HG02588 (cell line): ENCODE results near the gene PTPRM.

Source experiments
- ATAC-seq: cut with Tn5 transposase; IDR thresholded peaks from one replicate; pipeline ENCODE4 v1.9.1; 2021; ENCODE audit warnings: mild to moderate bottlenecking, moderate library complexity; ENCODE audit not compliant: unreplicated experiment

Gene PTPRM

GRCh38 chr18:8333961-8334360, 766.8 kb downstream of the PTPRM start:
- ATAC-seq: no peak

GRCh38 chr18:8337211-8337610, 770.1 kb downstream of the PTPRM start:
- ATAC-seq: no peak

DNA sequence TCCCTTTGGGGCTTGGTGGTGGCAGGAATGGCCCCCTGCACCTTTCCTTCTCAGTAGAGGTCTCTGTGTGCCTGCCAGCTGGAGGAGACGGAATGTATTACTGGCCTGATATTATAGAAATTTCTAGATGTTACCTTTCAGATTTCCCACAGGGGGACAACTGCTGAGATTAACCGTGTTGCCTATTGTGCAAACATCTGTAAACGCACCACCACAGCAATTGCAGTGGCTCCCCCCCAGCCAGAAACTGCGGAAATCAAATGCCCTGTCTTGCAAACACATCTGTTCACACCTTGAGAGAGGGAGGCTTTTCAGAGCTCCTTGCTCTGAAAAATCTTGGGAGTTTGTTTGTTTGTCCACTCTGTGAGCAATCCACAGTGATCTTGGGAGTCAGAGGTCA, 772.1 kb downstream of the PTPRM start:
- no peak for ATAC-seq

GRCh38 chr18:8339952-8340351, 772.8 kb downstream of the PTPRM start:
- no peak for ATAC-seq

GRCh38 chr18:8341481-8342230, 774.5 kb downstream of the PTPRM start:
- no peak for ATAC-seq

- ATAC-seq: no peak
Measured at GRCh38 chr18:8348051-8348720, 781.1 kb downstream of the PTPRM start.

GRCh38 chr18:8349608-8350323, 782.6 kb downstream of the PTPRM start:
- no peak for ATAC-seq

GRCh38 chr18:8350628-8351027, 783.5 kb downstream of the PTPRM start:
- no peak for ATAC-seq

DNA sequence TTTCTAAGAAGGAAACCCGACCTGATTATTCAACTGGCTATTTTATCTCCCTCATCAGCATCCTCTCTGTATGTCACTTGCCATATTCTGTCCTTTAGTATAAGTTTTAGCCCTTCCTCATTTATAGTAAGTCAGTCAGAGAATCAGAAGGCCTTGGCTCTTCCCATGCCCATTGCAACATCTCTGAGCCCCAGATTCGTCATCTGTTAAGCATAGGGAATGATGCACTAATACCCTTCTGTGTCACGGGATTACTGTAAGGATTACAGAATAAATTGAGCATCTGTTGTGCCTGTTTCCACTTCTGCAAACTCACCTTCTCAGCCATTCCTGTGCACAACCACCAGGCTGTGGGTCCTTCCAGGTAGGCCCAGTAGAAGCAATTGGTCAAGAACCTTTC, 784.0 kb downstream of the PTPRM start:
- ATAC-seq: no peak

DNA sequence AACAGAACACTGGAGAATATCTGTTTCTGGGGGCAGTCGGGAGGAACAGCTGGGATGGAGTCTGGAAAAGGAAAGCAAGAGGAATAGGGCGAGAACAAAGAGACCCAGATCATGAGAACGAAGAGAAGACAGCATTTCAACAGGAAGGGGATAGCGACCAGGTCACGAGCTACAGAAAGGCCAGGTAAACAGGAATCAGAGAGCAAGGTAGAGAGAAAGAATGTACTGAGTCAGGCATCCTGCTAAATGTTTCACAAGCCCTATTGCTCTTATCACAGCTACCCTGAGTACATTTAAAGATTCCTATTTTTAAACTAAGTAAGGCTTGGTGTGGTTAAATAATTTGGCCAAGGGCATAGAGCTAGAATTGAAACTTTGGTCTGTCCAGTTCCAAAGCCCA, 787.2 kb downstream of the PTPRM start:
- no peak for ATAC-seq

GRCh38 chr18:8356001-8356400, 788.9 kb downstream of the PTPRM start:
- ATAC-seq: no peak

DNA sequence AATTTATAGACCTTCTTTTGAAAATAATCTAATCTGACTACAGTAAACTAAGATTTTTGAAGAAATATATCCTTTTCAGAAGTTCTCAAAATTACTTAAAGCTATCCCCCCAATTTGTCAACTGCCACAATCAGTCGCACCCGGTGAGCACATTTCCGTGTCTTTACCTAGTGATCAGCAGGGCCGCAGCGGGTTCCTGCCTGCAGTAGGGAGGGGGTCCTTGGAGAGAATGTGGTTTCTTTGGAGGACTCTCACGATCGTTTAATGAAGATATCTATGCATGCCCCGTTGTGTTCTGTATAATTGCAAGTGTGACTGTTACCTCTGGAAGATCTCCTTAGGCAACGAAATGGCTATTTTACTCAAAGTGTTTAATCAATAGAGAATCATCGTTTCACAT, 790.2 kb downstream of the PTPRM start:
- ATAC-seq: no peak

DNA sequence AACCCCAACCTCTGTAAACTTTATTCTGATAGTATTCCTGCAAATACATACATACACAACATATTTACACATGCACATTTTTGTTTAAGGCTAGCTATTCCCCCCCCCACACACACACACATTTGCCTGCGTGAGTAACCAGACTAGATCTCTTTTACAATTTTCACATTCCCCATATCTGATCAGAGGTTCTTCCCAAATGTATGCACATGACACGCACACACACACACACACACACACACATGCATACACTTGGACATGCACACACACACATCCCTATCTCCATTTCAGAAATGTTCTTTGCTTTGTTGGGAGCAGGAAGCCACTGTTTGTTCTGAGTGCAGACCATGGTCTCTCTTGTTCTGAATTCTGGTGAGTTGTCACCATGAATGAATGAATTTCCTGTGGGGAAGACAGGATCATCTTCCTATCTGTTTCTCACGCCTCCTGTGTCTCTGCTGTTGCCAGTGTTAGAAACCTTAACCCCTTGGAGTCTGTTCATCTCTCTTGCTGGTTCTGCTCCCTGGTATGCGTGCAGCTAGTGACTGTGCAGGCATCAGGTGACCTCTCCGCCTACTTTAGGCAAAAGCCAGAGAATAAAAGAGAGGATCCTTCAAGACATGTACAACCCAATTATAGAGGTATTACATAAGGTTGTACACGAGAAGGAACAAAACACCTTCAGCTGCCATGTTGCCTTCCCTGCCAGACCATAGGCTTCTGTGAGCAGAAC, 791.1 kb downstream of the PTPRM start:
- no peak for ATAC-seq

GRCh38 chr18:8359076-8359475, 792.0 kb downstream of the PTPRM start:
- ATAC-seq: no peak

GRCh38 chr18:8359481-8359880, 792.4 kb downstream of the PTPRM start:
- ATAC-seq: no peak

DNA sequence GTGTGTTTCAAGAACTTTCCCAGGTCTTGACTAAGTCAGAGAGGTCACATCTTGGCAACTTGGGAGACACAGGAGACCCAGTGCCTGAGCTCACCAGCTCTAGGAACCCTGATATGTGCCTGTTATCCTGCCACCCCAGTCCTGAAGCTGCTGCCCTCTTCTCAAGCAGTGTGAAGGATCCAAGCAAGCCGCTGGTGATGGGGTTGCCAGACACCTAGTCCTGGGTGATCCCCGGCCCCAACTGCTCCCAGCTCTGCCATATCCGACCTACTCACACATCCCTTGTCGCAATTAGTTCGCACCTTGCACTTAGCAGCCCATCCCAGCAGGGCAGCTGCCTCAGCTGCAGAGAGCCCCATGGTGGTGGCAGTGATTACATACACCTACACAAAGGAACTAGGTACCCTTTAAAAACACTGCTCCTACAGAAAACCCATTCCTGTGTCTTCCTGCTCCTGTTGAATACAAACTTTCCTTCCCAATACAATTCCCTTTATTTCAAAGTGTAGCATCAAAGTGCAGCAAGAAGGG, 794.9 kb downstream of the PTPRM start:
- no peak for ATAC-seq

DNA sequence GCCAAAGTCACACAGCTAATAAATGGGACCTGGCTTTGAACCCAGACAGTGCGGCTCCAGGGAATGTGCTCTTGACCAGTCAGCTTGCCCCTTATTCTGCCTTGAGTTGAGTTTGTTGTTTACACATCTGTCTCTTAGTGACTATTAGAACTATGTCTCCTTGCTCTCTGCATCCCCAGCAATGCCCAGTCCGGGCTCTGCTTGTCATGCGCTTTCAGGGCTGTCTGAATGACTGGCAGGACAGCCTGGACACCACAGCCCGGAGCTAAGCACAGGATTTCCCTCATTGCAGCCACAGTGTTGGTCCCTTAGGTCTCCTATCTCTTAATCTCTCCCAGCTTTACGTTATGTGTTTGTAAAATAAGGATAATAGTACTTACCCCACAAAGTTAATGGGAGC, 795.7 kb downstream of the PTPRM start:
- ATAC-seq: no peak

DNA sequence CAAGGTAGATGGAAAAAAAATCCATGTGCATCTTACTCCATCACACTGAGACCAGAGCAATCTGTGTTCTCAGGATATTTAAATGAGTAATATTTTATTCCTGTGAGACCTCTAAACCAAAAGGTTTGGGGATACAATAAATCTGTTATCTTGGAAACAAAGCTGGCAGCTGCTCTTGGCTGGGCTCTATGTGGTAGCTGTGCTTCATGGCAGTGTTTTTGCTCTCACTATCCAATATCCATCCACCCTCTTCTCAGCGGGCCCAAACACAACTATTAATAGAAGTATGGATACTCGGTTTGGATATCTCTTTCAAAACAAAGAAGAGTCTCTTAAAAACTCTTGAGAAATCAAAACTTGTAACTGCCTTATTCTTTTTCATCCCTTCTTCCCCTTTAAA, 797.3 kb downstream of the PTPRM start:
- ATAC-seq: no peak

DNA sequence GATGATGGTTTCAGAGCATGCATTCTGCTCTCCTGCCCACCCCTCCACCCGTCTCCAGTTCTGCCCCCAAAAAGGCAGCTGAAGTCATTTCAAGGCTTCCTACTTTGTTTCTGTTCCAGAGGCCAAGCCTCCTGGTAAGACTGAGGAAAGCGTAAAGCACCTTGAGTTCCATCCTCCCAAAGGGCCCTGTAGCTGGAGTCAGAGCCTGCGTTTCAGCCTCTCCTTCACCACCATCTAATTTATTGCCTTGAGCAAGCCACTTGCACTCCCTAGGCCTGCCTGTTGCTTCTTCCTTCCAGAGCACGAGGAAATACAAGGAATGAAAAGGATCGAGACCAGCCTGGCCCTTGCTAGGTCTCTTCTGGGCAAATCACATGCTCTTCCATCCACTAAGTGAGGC, 797.9 kb downstream of the PTPRM start:
- ATAC-seq: no peak

DNA sequence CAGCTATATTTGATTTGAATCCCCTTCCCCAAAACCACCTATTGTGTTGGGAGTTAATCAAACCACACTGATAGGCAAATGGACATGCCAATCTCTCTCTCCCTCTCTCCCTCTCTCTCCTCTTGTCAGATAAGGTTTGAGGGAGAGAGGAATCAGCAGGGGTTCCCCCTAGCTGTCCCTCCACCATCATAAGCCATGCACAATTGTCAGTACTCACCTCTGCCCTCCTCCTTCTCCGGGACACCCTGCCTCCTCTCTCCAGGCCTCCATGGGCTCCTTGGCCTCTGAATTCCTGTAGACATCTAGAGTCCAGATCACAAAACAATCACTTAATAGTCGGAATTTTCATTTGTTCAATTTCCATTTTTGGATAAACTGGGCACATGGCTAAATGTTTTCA, 798.4 kb downstream of the PTPRM start:
- ATAC-seq: no peak

GRCh38 chr18:8366070-8366469, 799.0 kb downstream of the PTPRM start:
- ATAC-seq: no peak
